ENCODE data around the gene CDHR1. TPM values are rescaled to one million over a fixed set of nuclear protein-coding genes. Genes with fewer than 3 reads are reported as not detected.

The CDHR1 gene
- total and polyA plus RNA-seq, 4 donors = 0.07 to 0.51 (median 0.14) TPM

DNA sequence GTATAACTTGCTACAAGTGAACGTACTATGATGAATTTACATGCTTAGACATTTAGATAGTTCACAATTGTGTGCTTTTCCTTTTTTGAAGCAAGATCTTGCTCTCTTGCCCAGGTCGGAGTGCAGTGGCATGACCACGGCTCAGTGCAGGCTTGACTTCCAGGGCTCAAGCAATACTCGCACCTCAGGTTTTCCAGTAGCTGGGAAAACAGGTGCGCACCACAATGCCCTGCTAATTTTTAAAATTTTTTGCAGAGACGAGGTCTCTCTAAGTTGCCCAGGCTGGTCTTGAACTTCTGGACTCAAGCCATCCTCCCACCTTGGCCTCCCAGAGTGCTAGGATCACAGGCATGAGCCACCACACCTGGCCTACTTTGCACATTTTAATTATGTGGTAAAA, 18.9 kb upstream of the CDHR1 start:
- Histone ChIP-seq H3K36me3 (ENCODE audit: control insufficient read depth in 4 of 4, insufficient read depth in 3 of 4, low read depth in 1 of 4, low read length in 3 of 4) (no peaks in the 10 kb centered on the region), H3K9ac (ENCODE audit: low read depth in 1 of 2, low read length in 2 of 2) (no peak overlapping the region), H3K4me3 (ENCODE audit: low read depth in 1 of 3, low read length in 3 of 3) (no peak overlapping the region), H3K27me3 (ENCODE audit: control insufficient read depth in 4 of 4, insufficient read depth in 4 of 4, low read length in 3 of 4) (no peaks in the 10 kb centered on the region), H3K4me1 (ENCODE audit: control insufficient read depth in 4 of 4, insufficient read depth in 4 of 4, low read length in 3 of 4) (no peaks in the 10 kb centered on the region), H3K9me3 (ENCODE audit: control insufficient read depth in 4 of 4, low read length in 3 of 4) (no peaks in the 10 kb centered on the region), H3K27ac (ENCODE audit: low read depth in 1 of 2, low read length in 2 of 2) (no peak overlapping the region)
- TF ChIP-seq TAF1 (conservative IDR thresholded peaks at IDR 0.05) (no peak), SP1 (IDR thresholded peaks at IDR 0.05) (no peak), HNF4G (IDR thresholded peaks at IDR 0.05) (no peak), RXRA (IDR thresholded peaks at IDR 0.05) (no peak), HNF4A (conservative IDR thresholded peaks at IDR 0.05) (no peak), REST (IDR thresholded peaks at IDR 0.05) (no peak), GABPA (IDR thresholded peaks at IDR 0.05 in 1 of 2, conservative IDR thresholded peaks at IDR 0.05 in 1 of 2) (no peak)
- TF ChIP-seq, protein P1, sequence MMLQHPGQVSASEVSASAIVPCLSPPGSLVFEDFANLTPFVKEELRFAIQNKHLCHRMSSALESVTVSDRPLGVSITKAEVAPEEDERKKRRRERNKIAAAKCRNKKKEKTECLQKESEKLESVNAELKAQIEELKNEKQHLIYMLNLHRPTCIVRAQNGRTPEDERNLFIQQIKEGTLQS (IDR thresholded peaks at IDR 0.05) = no peak
- no peak for DNase-seq (ENCODE audit: low spot score)
- 84% methylated on average over 6 of the region's 6 CpGs for WGBS

GRCh38 chr10:84176351-84176750, 18.0 kb upstream of the CDHR1 start:
- no peak overlapping the region for H3K27ac ChIP-seq (ENCODE audit: low read depth in 1 of 2, low read length in 2 of 2)
- no peak overlapping the region for H3K4me3 ChIP-seq (ENCODE audit: low read depth in 1 of 3, low read length in 3 of 3)
- 84% methylated on average over 4 of the region's 4 CpGs for WGBS
- no peaks in the 10 kb centered on the region for H3K9me3 ChIP-seq (ENCODE audit: control insufficient read depth in 4 of 4, low read length in 3 of 4)
- no peaks in the 10 kb centered on the region for H3K36me3 ChIP-seq (ENCODE audit: control insufficient read depth in 4 of 4, insufficient read depth in 3 of 4, low read depth in 1 of 4, low read length in 3 of 4)
- DNase-seq (ENCODE audit: low spot score) = no peak
- H3K9ac ChIP-seq (ENCODE audit: low read depth in 1 of 2, low read length in 2 of 2) = no peak overlapping the region
- TF ChIP-seq GABPA (IDR thresholded peaks at IDR 0.05 in 1 of 2, conservative IDR thresholded peaks at IDR 0.05 in 1 of 2) (no peak), YY1 (IDR thresholded peaks at IDR 0.05) (no peak), FOXA1 (IDR thresholded peaks at IDR 0.05) (no peak)
- TF ChIP-seq, protein P1 (IDR thresholded peaks at IDR 0.05) = no peak
- H3K4me1 ChIP-seq (ENCODE audit: control insufficient read depth in 4 of 4, insufficient read depth in 4 of 4, low read length in 3 of 4) = no peaks in the 10 kb centered on the region
- no peaks in the 10 kb centered on the region for H3K27me3 ChIP-seq (ENCODE audit: control insufficient read depth in 4 of 4, insufficient read depth in 4 of 4, low read length in 3 of 4)

GRCh38 chr10:84176836-84177474, 17.4 kb upstream of the CDHR1 start:
- Histone ChIP-seq H3K27me3 (ENCODE audit: control insufficient read depth in 4 of 4, insufficient read depth in 4 of 4, low read length in 3 of 4) (no peaks in the 10 kb centered on the region), H3K4me3 (ENCODE audit: low read depth in 1 of 3, low read length in 3 of 3) (no peak overlapping the region), H3K9ac (ENCODE audit: low read depth in 1 of 2, low read length in 2 of 2) (no peak overlapping the region), H3K36me3 (ENCODE audit: control insufficient read depth in 4 of 4, insufficient read depth in 3 of 4, low read depth in 1 of 4, low read length in 3 of 4) (no peaks in the 10 kb centered on the region), H3K4me1 (ENCODE audit: control insufficient read depth in 4 of 4, insufficient read depth in 4 of 4, low read length in 3 of 4) (no peaks in the 10 kb centered on the region), H3K9me3 (ENCODE audit: control insufficient read depth in 4 of 4, low read length in 3 of 4) (no peaks in the 10 kb centered on the region), H3K27ac (ENCODE audit: low read depth in 1 of 2, low read length in 2 of 2) (no peak overlapping the region)
- WGBS = 90% methylated on average over 4 of the region's 4 CpGs
- no peak for DNase-seq (ENCODE audit: low spot score)
- TF ChIP-seq RXRA (IDR thresholded peaks at IDR 0.05) (no peak), RAD21 (IDR thresholded peaks at IDR 0.05) (no peak), GABPA (IDR thresholded peaks at IDR 0.05 in 1 of 2, conservative IDR thresholded peaks at IDR 0.05 in 1 of 2) (no peak)

Data from liver (tissue), 9 donors.